NCI-H2081 (cell line): ENCODE results near the gene VPS26B.

Source experiments
- DNase-seq, 2 experiments: peaks; one replicate each; lab custom pipeline; 2025; lab: John Stamatoyannopoulos, UW

VPS26B gene

GRCh38 chr11:134257101-134257500 is 32.6 kb downstream of the VPS26B start:
- DNase-seq: no peak

GRCh38 chr11:134258577-134258976 is 34.1 kb downstream of the VPS26B start:
- DNase-seq: no peak

- no peak for DNase-seq
Measured at GRCh38 chr11:134260503-134260902, 36.0 kb downstream of the VPS26B start.

GRCh38 chr11:134260983-134261382 is 36.5 kb downstream of the VPS26B start:
- no peak for DNase-seq

- peak; percentile 54 to 61 for DNase-seq
Measured at GRCh38 chr11:134261626-134262488, 37.4 kb downstream of the VPS26B start.

GRCh38 chr11:134264966-134265764 is 40.7 kb downstream of the VPS26B start:
- no peak for DNase-seq

- no peak for DNase-seq
Measured at GRCh38 chr11:134266440-134266839, 42.0 kb downstream of the VPS26B start.

GRCh38 chr11:134266841-134267251 is 42.4 kb downstream of the VPS26B start:
- no peak for DNase-seq

GRCh38 chr11:134267461-134267860 is 43.0 kb downstream of the VPS26B start:
- DNase-seq: no peak

- no peak for DNase-seq
Measured at GRCh38 chr11:134267966-134268365, 43.5 kb downstream of the VPS26B start.

GRCh38 chr11:134270250-134270714 is 45.8 kb downstream of the VPS26B start:
- DNase-seq: peak; percentile 42 to 67

GRCh38 chr11:134271978-134272377 is 47.5 kb downstream of the VPS26B start:
- DNase-seq: no peak

- DNase-seq: peak in 1 of 2 experiments; percentile 18
Measured at GRCh38 chr11:134272381-134273316, 48.2 kb downstream of the VPS26B start.

- no peak for DNase-seq
Measured at GRCh38 chr11:134273317-134273712, 48.8 kb downstream of the VPS26B start.

GRCh38 chr11:134275188-134275533 is 50.7 kb downstream of the VPS26B start:
- DNase-seq: no peak

- DNase-seq: peak; percentile 47 to 68
Measured at GRCh38 chr11:134275534-134276395, 51.3 kb downstream of the VPS26B start, which contains the start of gene GLB1L3. Gene GLB1L3 (plus strand): TSS chr11:134276379. CDS start chr11:134276741, 362 bp downstream.

GRCh38 chr11:134276396-134277182 is 52.1 kb downstream of the VPS26B start:
- DNase-seq: peak in 1 of 2 experiments; percentile 38

GRCh38 chr11:134277183-134278001 is 52.9 kb downstream of the VPS26B start:
- DNase-seq: no peak

GRCh38 chr11:134278356-134278755 is 53.9 kb downstream of the VPS26B start:
- no peak for DNase-seq
